Medulla oblongata (tissue), 1 donor: ENCODE results near the gene WDPCP.
"Not testable (repeated sequence)": the region's sequence is repeated elsewhere in the genome, so short reads cannot be mapped to it uniquely, and the experiment has no call there.

Experiments used
- DNase-seq: peaks from one replicate; pipeline ENCODE4 v3.0.0-alpha.2; 2015; ENCODE audit errors: extremely low spot score

Gene WDPCP

GRCh38 chr2:63539416-63540162 lies 48.7 kb downstream of the WDPCP start:
- DNase-seq: no peak

GRCh38 chr2:63538390-63538789 lies 49.9 kb downstream of the WDPCP start:
- DNase-seq: no peak

GRCh38 chr2:63537306-63537705 lies 51.0 kb downstream of the WDPCP start:
- DNase-seq: no peak

GRCh38 chr2:63530704-63531279 lies 57.5 kb downstream of the WDPCP start:
- DNase-seq: no peak

- DNase-seq: no peak
Measured at GRCh38 chr2:63525905-63526304, 62.4 kb downstream of the WDPCP start.

- DNase-seq: no peak
Measured at GRCh38 chr2:63522950-63523349, 65.3 kb downstream of the WDPCP start.

- no peak for DNase-seq
Measured at GRCh38 chr2:63520793-63521192, 67.5 kb downstream of the WDPCP start.

GRCh38 chr2:63514781-63515180 lies 73.5 kb downstream of the WDPCP start:
- DNase-seq: no peak

GRCh38 chr2:63514237-63514716 lies 74.0 kb downstream of the WDPCP start:
- no peak for DNase-seq

- DNase-seq: no peak
Measured at GRCh38 chr2:63506320-63506719, 82.0 kb downstream of the WDPCP start.

- DNase-seq: no peak
Measured at GRCh38 chr2:63503818-63504217, 84.5 kb downstream of the WDPCP start.

GRCh38 chr2:63500398-63500797 lies 87.9 kb downstream of the WDPCP start:
- no peak for DNase-seq

GRCh38 chr2:63497576-63497975 lies 90.7 kb downstream of the WDPCP start:
- no peak for DNase-seq

GRCh38 chr2:63494968-63495367 lies 93.3 kb downstream of the WDPCP start:
- no peak for DNase-seq

GRCh38 chr2:63494100-63494499 lies 94.2 kb downstream of the WDPCP start:
- DNase-seq: no peak

GRCh38 chr2:63488118-63488713 lies 100.1 kb downstream of the WDPCP start:
- peak; percentile 44 for DNase-seq

GRCh38 chr2:63486861-63487290 lies 101.4 kb downstream of the WDPCP start:
- DNase-seq: peak; percentile 25

GRCh38 chr2:63484901-63485300 lies 103.4 kb downstream of the WDPCP start:
- DNase-seq: no peak

- peak; percentile 31 for DNase-seq
Measured at GRCh38 chr2:63484481-63484880, 103.8 kb downstream of the WDPCP start.

GRCh38 chr2:63477686-63478085 lies 110.6 kb downstream of the WDPCP start:
- no peak for DNase-seq

GRCh38 chr2:63469313-63469712 lies 119.0 kb downstream of the WDPCP start:
- DNase-seq: not testable (repeated sequence)

GRCh38 chr2:63465633-63466032 lies 122.6 kb downstream of the WDPCP start:
- DNase-seq: no peak

- no peak for DNase-seq
Measured at GRCh38 chr2:63463142-63463541, 125.1 kb downstream of the WDPCP start.
